Muscle layer of duodenum (tissue), 2 donors: ENCODE data around the gene TMEM39A.

Experiments used
- H3K27ac ChIP-seq: one replicate; pipeline ENCODE4 v1.7.0; 2013; ENCODE audit warnings: mild to moderate bottlenecking, low read length
- H3K27me3 ChIP-seq: one replicate; pipeline ENCODE4 v1.7.0; 2013; ENCODE audit warnings: low read depth, mild to moderate bottlenecking, control low read depth, low read length
- H3K36me3 ChIP-seq, 2 donors: one replicate each; pipeline ENCODE4 v1.7.0; 2013; ENCODE audit warnings: low read length in 2 of 2, control low read depth in 1 of 2, mild to moderate bottlenecking in 1 of 2; ENCODE audit not compliant: insufficient read depth in 2 of 2, control insufficient read depth in 1 of 2
- H3K4me1 ChIP-seq, 2 donors: one replicate each; pipeline ENCODE4 v1.7.0; 2013; ENCODE audit warnings: low read length in 2 of 2, mild to moderate bottlenecking in 2 of 2, control low read depth in 1 of 2, moderate library complexity in 1 of 2; ENCODE audit not compliant: insufficient read depth in 2 of 2, control insufficient read depth in 1 of 2
- H3K4me3 ChIP-seq, 2 donors: one replicate each; pipeline ENCODE4 v1.7.0; 2013; ENCODE audit warnings: low read length in 2 of 2, low read depth in 1 of 2, mild to moderate bottlenecking in 1 of 2
- H3K9me3 ChIP-seq, 2 donors: one replicate each; pipeline ENCODE4 v1.7.0; 2013; ENCODE audit warnings: low read length in 2 of 2, control low read depth in 1 of 2, mild to moderate bottlenecking in 1 of 2; ENCODE audit not compliant: control insufficient read depth in 1 of 2
- donor health status: healthy.

TMEM39A gene

GRCh38 chr3:119395923-119396358 lies 67.5 kb downstream of the TMEM39A start:
- Histone ChIP-seq H3K4me1 (no peaks in the 10 kb centered on the region), H3K9me3 (no peaks in the 10 kb centered on the region), H3K4me3 (no peak overlapping the region), H3K27me3 (no peaks in the 10 kb centered on the region), H3K27ac (no peak overlapping the region), H3K36me3 (peaks cover 32 to 74% of the 10 kb centered on the region in 2 donors)

DNA sequence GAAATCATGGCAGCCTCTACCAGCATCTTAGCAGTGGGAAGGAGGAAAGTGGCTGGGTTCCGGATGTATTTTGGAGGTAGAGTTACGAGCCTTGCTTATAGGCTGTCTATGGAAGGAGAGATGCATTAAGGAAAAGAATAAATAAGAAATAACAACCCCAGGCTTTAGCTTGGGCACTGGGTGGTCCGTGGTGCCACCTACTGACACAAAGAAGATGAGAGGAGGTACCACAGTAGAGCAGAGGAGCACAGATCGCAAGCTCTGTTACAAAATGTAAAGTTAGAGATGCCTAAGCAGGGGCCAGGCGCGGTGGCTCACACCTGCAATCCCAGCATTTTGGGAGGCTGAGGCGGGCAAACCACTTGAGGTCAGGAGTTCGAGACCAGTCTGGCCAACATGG lies 74.8 kb downstream of the TMEM39A start:
- Histone ChIP-seq H3K4me3 (no peak overlapping the region), H3K27me3 (no peaks in the 10 kb centered on the region), H3K9me3 (no peaks in the 10 kb centered on the region), H3K36me3 (peaks cover 15 to 48% of the 10 kb centered on the region in 2 donors), H3K4me1 (no peaks in the 10 kb centered on the region), H3K27ac (no peak overlapping the region)

DNA sequence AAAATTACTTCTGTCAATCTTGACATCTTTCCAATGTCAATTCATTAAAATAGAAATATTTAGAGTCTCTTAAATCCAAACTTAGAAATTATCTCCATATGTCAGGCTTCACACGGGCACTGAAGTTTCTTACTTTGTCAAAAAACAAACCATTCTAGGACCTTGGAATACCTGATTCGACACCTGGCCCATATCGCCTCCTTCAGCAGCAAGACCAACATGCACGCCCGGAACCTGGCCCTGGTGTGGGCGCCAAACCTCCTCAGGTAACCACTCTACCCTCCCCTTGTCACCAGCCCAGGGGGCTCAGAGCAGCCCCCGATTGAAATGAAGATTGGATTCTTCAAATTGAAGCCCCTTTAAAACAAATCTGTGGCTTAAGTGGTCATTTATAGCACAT lies 81.3 kb downstream of the TMEM39A start:
- Histone ChIP-seq H3K4me1 (no peaks in the 10 kb centered on the region), H3K9me3 (no peaks in the 10 kb centered on the region), H3K36me3 (peaks cover 14 to 42% of the 10 kb centered on the region in 2 donors), H3K27me3 (no peaks in the 10 kb centered on the region), H3K27ac (no peak overlapping the region), H3K4me3 (no peak overlapping the region)

DNA sequence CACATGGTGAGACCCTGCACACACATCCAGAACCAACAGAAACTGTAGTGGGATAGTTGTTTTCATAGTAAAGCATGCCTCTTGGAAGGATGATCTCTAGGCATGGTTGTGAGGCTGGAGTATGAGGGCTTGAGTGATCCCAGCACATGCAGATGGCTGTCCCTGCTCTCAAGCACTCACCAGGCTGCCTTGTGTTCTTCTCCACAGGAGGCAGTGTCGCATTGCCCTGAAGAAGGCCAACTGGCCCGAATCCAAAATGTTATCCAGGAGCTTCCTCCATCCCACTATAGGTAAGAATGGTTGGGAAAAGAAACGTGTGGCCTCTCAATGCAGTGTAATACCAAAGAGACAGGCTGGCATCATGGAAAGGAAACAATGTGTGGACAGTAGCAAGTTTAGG lies 82.7 kb downstream of the TMEM39A start:
- Histone ChIP-seq H3K36me3 (peaks cover 14 to 40% of the 10 kb centered on the region in 2 donors), H3K27ac (no peak overlapping the region), H3K4me1 (no peaks in the 10 kb centered on the region), H3K4me3 (no peak overlapping the region), H3K27me3 (no peaks in the 10 kb centered on the region), H3K9me3 (no peaks in the 10 kb centered on the region)
